Measurements from ENCODE around the gene SPRR1B. TPM values are rescaled to one million over a fixed set of nuclear protein-coding genes. Genes with fewer than 3 reads are reported as not detected.

SPRR1B gene
- total RNA-seq, 1 donor from 2014 or later = not detected

GRCh38 chr1:152995842-152996241 lies 35.2 kb upstream of the SPRR1B start:
- Mint-ChIP-seq H3K36me3 (ENCODE audit: low read depth) (no peaks in the 10 kb centered on the region), H3K4me1 (no peaks in the 10 kb centered on the region), H3K27ac (ENCODE audit: unreplicated experiment) (no peak overlapping the region), H3K4me3 (no peak overlapping the region), H3K27me3 (ENCODE audit: low read depth) (peaks cover 11% of the 10 kb centered on the region), H3K9me3 (no peaks in the 10 kb centered on the region)
- no peak for DNase-seq (ENCODE audit: low read depth, low spot score)
- TF ChIP-seq, protein P1, sequence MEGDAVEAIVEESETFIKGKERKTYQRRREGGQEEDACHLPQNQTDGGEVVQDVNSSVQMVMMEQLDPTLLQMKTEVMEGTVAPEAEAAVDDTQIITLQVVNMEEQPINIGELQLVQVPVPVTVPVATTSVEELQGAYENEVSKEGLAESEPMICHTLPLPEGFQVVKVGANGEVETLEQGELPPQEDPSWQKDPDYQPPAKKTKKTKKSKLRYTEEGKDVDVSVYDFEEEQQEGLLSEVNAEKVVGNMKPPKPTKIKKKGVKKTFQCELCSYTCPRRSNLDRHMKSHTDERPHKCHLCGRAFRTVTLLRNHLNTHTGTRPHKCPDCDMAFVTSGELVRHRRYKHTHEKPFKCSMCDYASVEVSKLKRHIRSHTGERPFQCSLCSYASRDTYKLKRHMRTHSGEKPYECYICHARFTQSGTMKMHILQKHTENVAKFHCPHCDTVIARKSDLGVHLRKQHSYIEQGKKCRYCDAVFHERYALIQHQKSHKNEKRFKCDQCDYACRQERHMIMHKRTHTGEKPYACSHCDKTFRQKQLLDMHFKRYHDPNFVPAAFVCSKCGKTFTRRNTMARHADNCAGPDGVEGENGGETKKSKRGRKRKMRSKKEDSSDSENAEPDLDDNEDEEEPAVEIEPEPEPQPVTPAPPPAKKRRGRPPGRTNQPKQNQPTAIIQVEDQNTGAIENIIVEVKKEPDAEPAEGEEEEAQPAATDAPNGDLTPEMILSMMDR (conservative IDR thresholded peaks at IDR 0.05) = no peak

GRCh38 chr1:152996633-152997400 lies 34.2 kb upstream of the SPRR1B start:
- Mint-ChIP-seq H3K9me3 (no peaks in the 10 kb centered on the region), H3K36me3 (ENCODE audit: low read depth) (no peaks in the 10 kb centered on the region), H3K27me3 (ENCODE audit: low read depth) (peaks cover 11% of the 10 kb centered on the region), H3K4me3 (no peak overlapping the region), H3K4me1 (no peaks in the 10 kb centered on the region), H3K27ac (ENCODE audit: unreplicated experiment) (no peak overlapping the region)
- no peak for DNase-seq (ENCODE audit: low read depth, low spot score)
- TF ChIP-seq, protein P1 (conservative IDR thresholded peaks at IDR 0.05) = no peak

- Mint-ChIP-seq H3K4me1 (no peaks in the 10 kb centered on the region), H3K4me3 (no peak overlapping the region), H3K27ac (ENCODE audit: unreplicated experiment) (no peak overlapping the region), H3K9me3 (no peaks in the 10 kb centered on the region), H3K36me3 (ENCODE audit: low read depth) (no peaks in the 10 kb centered on the region), H3K27me3 (ENCODE audit: low read depth) (peaks cover 11% of the 10 kb centered on the region)
- DNase-seq (ENCODE audit: low read depth, low spot score) = no peak
- TF ChIP-seq, protein P1 (conservative IDR thresholded peaks at IDR 0.05) = no peak
Measured at GRCh38 chr1:152997901-152998300, 33.1 kb upstream of the SPRR1B start.

DNA sequence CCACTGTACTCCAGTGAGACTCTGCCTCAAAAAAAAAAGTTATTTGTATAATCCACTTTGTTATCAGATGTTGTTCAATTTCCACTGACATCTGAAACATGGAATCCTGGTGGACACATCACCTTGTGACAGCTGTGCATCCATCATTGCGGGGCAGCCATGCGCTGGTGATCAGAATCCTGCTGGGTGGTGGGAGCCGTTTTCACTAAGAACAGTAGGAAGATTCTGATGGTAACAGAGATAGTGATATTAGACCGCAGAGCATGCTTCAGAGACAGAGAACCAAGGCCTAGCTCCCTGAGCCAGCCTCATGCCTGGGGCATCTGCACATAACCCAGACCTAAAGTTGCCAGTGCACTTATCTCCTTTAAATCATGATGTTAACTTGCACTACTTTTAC lies 32.5 kb upstream of the SPRR1B start:
- H3K9me3 Mint-ChIP-seq = peaks cover under 1% of the 10 kb centered on the region
- no peak overlapping the region for H3K27ac Mint-ChIP-seq (ENCODE audit: unreplicated experiment)
- H3K27me3 Mint-ChIP-seq (ENCODE audit: low read depth) = peaks cover 11% of the 10 kb centered on the region
- TF ChIP-seq, protein P1 (conservative IDR thresholded peaks at IDR 0.05) = no peak
- H3K36me3 Mint-ChIP-seq (ENCODE audit: low read depth) = no peaks in the 10 kb centered on the region
- H3K4me3 Mint-ChIP-seq = no peak overlapping the region
- H3K4me1 Mint-ChIP-seq = no peaks in the 10 kb centered on the region
- DNase-seq (ENCODE audit: low read depth, low spot score) = no peak

GRCh38 chr1:152999818-153000217 lies 31.2 kb upstream of the SPRR1B start:
- H3K36me3 Mint-ChIP-seq (ENCODE audit: low read depth) = no peaks in the 10 kb centered on the region
- H3K27me3 Mint-ChIP-seq (ENCODE audit: low read depth) = peaks cover 13% of the 10 kb centered on the region
- no peaks in the 10 kb centered on the region for H3K4me1 Mint-ChIP-seq
- DNase-seq (ENCODE audit: low read depth, low spot score) = no peak
- no peak overlapping the region for H3K27ac Mint-ChIP-seq (ENCODE audit: unreplicated experiment)
- H3K9me3 Mint-ChIP-seq = peaks cover 7% of the 10 kb centered on the region
- TF ChIP-seq, protein P1 (conservative IDR thresholded peaks at IDR 0.05) = no peak
- no peak overlapping the region for H3K4me3 Mint-ChIP-seq
